ENCODE measurements around the gene AAK1.
"Not testable (repeated sequence)": the region's sequence is repeated elsewhere in the genome, so short reads cannot be mapped to it uniquely, and the experiment has no call there.

AAK1 gene

GRCh38 chr2:69618362-69618761 is 25.2 kb downstream of the AAK1 start:
- peaks cover 58% of the 10 kb centered on the region for H3K4me1 ChIP-seq
- peaks cover 24% of the 10 kb centered on the region for H4K20me1 ChIP-seq
- peak overlapping the region; percentile 90 for H3K4me2 ChIP-seq

DNA sequence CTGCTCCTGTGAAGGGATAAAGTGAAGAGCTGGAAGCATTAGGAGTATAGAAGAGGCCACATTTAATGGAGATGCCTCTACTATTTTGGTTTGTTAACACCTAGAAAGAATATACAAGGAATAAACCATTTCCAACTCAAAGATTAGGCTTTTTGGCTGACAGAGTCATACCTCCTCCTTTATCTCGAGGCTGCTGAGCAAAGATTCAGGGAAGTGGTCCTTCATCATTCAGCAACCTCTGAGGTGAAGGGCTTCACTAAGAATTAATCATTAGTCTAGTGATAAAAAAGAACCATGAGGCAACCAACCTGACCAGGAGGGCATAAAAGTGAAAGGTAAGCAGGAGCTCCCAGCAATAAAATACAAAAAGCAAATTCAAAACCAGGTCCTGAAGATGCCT is 25.8 kb downstream of the AAK1 start:
- TF ChIP-seq Cebpa-rat (IDR thresholded peaks at IDR 0.05), result no peak
- Histone ChIP-seq H3K4me1 (peaks cover 58% of the 10 kb centered on the region), H3K9ac (no peak overlapping the region), H3K9me3 (peaks cover 54% of the 10 kb centered on the region), H3K36me3 (peaks cover 65% of the 10 kb centered on the region), H3K4me2 (0 out of 2 replicates have a peak overlapping the region, but pooled peaks have one; percentile 8), H3K4me3 (no peak overlapping the region), H3K27ac (no peak overlapping the region), H4K20me1 (peaks cover 24% of the 10 kb centered on the region), H3K27me3 (no peaks in the 10 kb centered on the region)

More at GRCh38 chr2:69618362-69618761, 25.2 kb downstream of the AAK1 start:
- H3K27ac ChIP-seq, result no peak overlapping the region; the same call in 1 of the 2 replicates
- H3K27me3 ChIP-seq, result no peaks in the 10 kb centered on the region
- no peak overlapping the region for H3K4me3 ChIP-seq
- peaks cover 65% of the 10 kb centered on the region for H3K36me3 ChIP-seq
- H3K9ac ChIP-seq, result no peak overlapping the region
- TF ChIP-seq Cebpa-rat (IDR thresholded peaks at IDR 0.05), result no peak
- H3K9me3 ChIP-seq, result peaks cover 54% of the 10 kb centered on the region

GRCh38 chr2:69616755-69617154 is 26.8 kb downstream of the AAK1 start:
- H3K4me1 ChIP-seq, result peaks cover 54% of the 10 kb centered on the region
- no peak overlapping the region for H3K9ac ChIP-seq
- H3K36me3 ChIP-seq, result peaks cover 66% of the 10 kb centered on the region
- peaks cover 50% of the 10 kb centered on the region for H3K9me3 ChIP-seq
- no peak overlapping the region for H3K4me3 ChIP-seq
- no peak for TF ChIP-seq Cebpa-rat (IDR thresholded peaks at IDR 0.05)
- H3K27ac ChIP-seq, result no peak overlapping the region
- H4K20me1 ChIP-seq, result peaks cover 24% of the 10 kb centered on the region
- H3K4me2 ChIP-seq, result peak overlapping the region; percentile 30; the same call in 1 of the 2 replicates
- no peaks in the 10 kb centered on the region for H3K27me3 ChIP-seq

- H3K9me3 ChIP-seq, result peaks cover 54% of the 10 kb centered on the region
- H3K4me1 ChIP-seq, result peaks cover 47% of the 10 kb centered on the region
- peaks cover 70% of the 10 kb centered on the region for H3K36me3 ChIP-seq
- no peak overlapping the region for H3K27ac ChIP-seq
- H3K4me3 ChIP-seq, result no peak overlapping the region
- no peak overlapping the region for H3K9ac ChIP-seq
- no peak for TF ChIP-seq Cebpa-rat (IDR thresholded peaks at IDR 0.05)
- H3K4me2 ChIP-seq, result no peak overlapping the region
- H4K20me1 ChIP-seq, result peaks cover 24% of the 10 kb centered on the region
- no peaks in the 10 kb centered on the region for H3K27me3 ChIP-seq
Observed at GRCh38 chr2:69615969-69616368, 27.6 kb downstream of the AAK1 start.

DNA sequence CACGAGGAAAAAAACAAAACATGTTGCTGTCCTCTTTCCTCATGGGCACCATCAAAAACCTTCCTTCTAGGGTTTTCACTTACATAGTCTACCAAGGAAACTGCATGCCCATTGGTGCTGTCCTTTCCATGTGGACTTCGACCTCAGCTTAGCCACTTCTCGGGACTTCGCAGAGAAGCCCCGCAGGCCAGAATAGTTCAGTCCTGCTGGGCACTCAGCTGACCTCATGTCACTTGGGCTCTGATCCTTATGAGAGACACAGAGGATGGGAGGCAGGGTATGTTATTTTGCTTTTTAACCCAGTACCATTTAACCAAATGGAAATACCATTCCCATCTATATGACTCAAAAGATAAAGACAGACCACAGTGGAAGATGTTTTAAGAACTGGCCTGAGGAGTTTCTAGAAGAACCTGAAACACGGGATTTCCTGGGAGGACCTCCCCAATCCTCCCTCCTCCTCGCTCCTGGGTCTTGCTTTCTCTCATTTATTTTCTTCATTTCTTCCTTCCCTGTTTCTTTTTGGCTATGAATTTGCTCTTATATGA is 28.4 kb downstream of the AAK1 start:
- peaks cover 60% of the 10 kb centered on the region for H3K9me3 ChIP-seq
- no peak overlapping the region for H3K9ac ChIP-seq
- TF ChIP-seq Cebpa-rat (IDR thresholded peaks at IDR 0.05), result no peak
- no peaks in the 10 kb centered on the region for H3K27me3 ChIP-seq
- no peak overlapping the region for H3K4me2 ChIP-seq
- H3K4me3 ChIP-seq, result no peak overlapping the region
- H3K4me1 ChIP-seq, result peaks cover 38% of the 10 kb centered on the region
- H3K27ac ChIP-seq, result no peak overlapping the region
- H4K20me1 ChIP-seq, result peaks cover 21% of the 10 kb centered on the region
- peaks cover 77% of the 10 kb centered on the region for H3K36me3 ChIP-seq

GRCh38 chr2:69612707-69613106 is 30.8 kb downstream of the AAK1 start:
- Histone ChIP-seq H4K20me1 (peaks cover 26% of the 10 kb centered on the region), H3K27me3 (no peaks in the 10 kb centered on the region), H3K27ac (no peak overlapping the region), H3K4me3 (no peak overlapping the region), H3K4me1 (peaks cover 29% of the 10 kb centered on the region), H3K9ac (no peak overlapping the region), H3K4me2 (no peak overlapping the region), H3K9me3 (peaks cover 65% of the 10 kb centered on the region), H3K36me3 (peaks cover 77% of the 10 kb centered on the region)
- no peak for TF ChIP-seq Cebpa-rat (IDR thresholded peaks at IDR 0.05)

DNA sequence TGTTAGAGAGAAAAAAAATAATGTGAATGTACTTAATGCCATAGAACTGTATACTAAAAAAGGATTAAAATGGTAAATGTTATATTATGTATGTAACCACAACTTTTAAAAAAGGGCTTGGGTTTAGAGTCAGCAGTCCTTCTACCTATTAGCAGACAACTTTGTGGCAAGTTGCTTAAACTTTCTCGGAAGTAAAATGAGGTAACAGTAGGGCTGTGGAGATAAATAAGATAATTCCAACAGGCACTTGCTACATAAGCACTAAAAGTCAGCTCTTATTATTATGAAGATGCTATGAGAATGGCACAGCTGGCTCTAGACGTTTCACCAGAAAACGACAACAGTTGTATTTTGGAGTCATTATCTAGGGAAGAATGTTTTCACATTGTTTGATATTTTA is 31.3 kb downstream of the AAK1 start:
- Histone ChIP-seq H3K4me1 (peaks cover 29% of the 10 kb centered on the region), H3K9me3 (peaks cover 65% of the 10 kb centered on the region), H3K4me3 (no peak overlapping the region), H3K4me2 (no peak overlapping the region), H3K36me3 (peaks cover 76% of the 10 kb centered on the region), H3K27me3 (no peaks in the 10 kb centered on the region), H3K27ac (no peak overlapping the region), H4K20me1 (peaks cover 26% of the 10 kb centered on the region), H3K9ac (no peak overlapping the region)
- no peak for TF ChIP-seq Cebpa-rat (IDR thresholded peaks at IDR 0.05)

DNA sequence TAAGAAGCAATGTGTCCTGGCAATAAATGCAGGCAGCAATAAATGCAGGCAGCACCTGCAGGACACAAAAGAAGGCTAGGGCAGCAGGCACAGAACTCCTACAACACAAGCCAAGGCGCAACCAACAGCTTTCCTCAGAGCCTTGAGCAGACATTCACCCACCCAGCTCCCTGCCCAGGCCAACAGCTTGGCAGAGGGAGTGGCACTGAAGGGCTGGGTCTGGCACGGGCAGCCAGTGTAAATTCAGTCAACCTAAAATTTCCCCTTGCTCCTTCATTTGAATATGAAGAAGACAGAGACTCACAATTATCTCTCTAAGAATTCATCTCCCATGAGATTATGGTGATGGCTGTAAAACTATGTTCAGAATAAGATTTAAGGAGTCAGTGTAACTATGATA is 35.4 kb downstream of the AAK1 start:
- TF ChIP-seq Cebpa-rat (IDR thresholded peaks at IDR 0.05), result no peak
- Histone ChIP-seq H4K20me1 (peaks cover 36% of the 10 kb centered on the region), H3K27ac (no peak overlapping the region), H3K9ac (no peak overlapping the region), H3K4me3 (no peak overlapping the region), H3K9me3 (peaks cover 49% of the 10 kb centered on the region), H3K36me3 (peaks cover 73% of the 10 kb centered on the region), H3K27me3 (no peaks in the 10 kb centered on the region), H3K4me2 (peak overlapping the region; percentile 44), H3K4me1 (peaks cover 22% of the 10 kb centered on the region)

DNA sequence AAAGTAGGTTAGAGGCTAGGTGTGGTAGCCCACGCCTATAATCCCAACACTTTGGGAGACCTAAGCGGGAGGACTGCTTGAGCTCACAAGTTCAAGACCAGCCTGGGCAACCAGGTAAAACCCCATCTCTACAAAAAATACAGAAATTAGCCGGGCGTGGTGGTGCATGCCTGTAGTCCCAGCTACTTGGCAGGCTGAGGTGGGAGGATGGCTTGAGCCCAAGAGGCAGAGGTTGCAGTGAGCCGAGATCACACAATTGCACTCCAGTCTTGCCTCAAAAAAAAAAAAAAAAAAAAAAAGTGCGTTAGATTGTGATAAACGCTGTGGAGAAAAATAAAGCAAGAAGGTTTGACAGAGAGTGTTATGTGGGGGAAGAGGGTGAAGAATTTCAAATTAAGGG is 36.8 kb downstream of the AAK1 start:
- H3K4me2 ChIP-seq, H3K4me3 ChIP-seq, H3K27me3 ChIP-seq, H3K9ac ChIP-seq, H3K27ac ChIP-seq: not testable (repeated sequence)
- H4K20me1 ChIP-seq, result peaks cover 37% of the 10 kb centered on the region
- peaks cover 25% of the 10 kb centered on the region for H3K4me1 ChIP-seq
- H3K9me3 ChIP-seq, result peaks cover 39% of the 10 kb centered on the region
- peaks cover 65% of the 10 kb centered on the region for H3K36me3 ChIP-seq

DNA sequence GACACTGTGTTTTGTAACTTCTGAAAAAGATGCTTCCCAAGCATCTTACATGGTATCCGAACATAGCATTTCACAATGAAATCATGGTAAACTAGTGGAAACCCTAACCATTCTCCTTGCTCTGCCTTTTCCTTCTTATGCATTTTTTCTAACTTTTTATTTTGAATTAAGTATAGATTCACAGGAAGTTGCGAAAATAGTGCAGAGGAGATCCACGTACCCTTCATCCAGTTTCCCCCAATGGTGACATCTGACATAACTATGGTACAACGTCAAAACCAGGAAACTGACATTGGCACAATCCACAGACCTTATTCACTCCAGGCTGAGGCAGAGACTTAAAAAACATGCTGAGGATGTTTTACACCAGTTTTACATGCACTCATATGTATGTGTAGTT is 38.3 kb downstream of the AAK1 start:
- Histone ChIP-seq H4K20me1 (peaks cover 37% of the 10 kb centered on the region), H3K36me3 (peaks cover 61% of the 10 kb centered on the region), H3K27me3 (no peaks in the 10 kb centered on the region), H3K4me1 (peaks cover 33% of the 10 kb centered on the region), H3K9ac (no peak overlapping the region), H3K4me3 (no peak overlapping the region), H3K27ac (no peak overlapping the region), H3K9me3 (peaks cover 27% of the 10 kb centered on the region), H3K4me2 (no peak overlapping the region)
- TF ChIP-seq Cebpa-rat (IDR thresholded peaks at IDR 0.05), result no peak

GRCh38 chr2:69604836-69605235 is 38.7 kb downstream of the AAK1 start:
- Histone ChIP-seq H3K36me3 (peaks cover 62% of the 10 kb centered on the region), H3K27ac (no peak overlapping the region), H3K4me3 (no peak overlapping the region), H3K4me1 (peaks cover 33% of the 10 kb centered on the region), H3K9me3 (peaks cover 22% of the 10 kb centered on the region), H3K4me2 (no peak overlapping the region), H3K9ac (no peak overlapping the region), H4K20me1 (peaks cover 37% of the 10 kb centered on the region), H3K27me3 (no peaks in the 10 kb centered on the region)
- TF ChIP-seq Cebpa-rat (IDR thresholded peaks at IDR 0.05), result no peak
